KG1 (cell line): ENCODE measurements around the gene CCR5.

Source experiments
- DNase-seq: peaks from one replicate; lab custom pipeline; 2025; lab: John Stamatoyannopoulos, UW

CCR5 gene

DNA sequence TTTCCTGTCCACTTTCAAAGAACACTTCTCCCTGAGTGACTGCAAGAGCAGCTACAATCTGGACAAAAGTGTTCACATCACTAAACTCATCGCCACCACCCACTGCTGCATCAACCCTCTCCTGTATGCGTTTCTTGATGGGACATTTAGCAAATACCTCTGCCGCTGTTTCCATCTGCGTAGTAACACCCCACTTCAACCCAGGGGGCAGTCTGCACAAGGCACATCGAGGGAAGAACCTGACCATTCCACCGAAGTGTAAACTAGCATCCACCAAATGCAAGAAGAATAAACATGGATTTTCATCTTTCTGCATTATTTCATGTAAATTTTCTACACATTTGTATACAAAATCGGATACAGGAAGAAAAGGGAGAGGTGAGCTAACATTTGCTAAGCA is 38.1 kb downstream of the CCR5 start:
- no peak for DNase-seq

DNA sequence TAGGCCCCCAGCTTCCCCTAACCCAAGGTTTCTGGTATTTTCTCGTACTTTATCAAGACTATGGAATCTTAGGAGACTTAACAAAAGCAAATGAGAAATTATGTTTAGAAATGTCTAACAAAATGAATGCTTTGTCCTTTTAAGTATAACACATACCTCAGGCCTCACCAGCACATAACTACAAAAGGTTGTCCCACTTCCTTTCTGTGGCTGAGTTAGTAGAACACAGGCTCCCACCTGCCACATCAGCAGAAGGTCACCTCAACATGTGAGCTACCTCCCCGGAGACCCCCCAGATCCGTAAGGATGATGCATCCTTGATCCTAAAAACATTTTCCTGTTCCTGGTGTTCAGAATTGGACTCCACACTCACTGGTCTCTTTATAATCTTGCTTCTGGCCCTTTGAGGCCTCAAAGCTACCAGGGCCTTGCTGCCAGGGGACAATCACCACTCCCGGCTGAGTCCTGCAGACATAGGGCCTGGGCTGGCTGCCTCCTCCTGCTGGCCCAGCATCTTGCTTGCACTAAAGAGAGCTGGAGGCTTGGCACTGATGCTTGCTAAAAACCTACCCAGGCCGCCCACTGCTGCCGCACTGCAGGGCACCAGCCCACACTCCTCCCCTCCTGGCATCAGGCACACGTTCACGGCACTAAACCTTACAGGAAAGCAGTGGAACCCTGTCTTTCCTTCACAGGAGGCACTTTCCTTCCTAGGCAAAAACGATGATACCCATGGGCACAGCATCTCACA is 39.2 kb downstream of the CCR5 start:
- no peak for DNase-seq

DNA sequence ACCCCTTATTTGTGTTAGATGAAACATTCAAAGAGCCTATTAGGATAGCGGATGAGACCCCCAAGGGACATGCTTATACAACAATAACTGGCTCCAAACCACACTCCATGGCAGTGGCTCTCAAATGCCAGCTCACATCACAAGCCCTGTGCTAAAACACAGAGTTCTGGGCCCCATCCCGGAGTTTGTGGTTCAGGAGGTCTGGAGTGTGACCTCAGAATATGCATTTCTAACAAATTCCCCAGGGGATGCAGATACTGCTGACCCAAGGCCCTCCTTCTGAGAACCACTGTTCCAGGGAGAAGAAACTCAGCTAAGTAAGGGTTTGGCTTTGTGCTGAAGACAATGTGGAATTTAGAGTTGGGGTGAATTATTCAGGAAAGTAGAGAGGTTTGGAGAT is 39.9 kb downstream of the CCR5 start:
- no peak for DNase-seq

DNA sequence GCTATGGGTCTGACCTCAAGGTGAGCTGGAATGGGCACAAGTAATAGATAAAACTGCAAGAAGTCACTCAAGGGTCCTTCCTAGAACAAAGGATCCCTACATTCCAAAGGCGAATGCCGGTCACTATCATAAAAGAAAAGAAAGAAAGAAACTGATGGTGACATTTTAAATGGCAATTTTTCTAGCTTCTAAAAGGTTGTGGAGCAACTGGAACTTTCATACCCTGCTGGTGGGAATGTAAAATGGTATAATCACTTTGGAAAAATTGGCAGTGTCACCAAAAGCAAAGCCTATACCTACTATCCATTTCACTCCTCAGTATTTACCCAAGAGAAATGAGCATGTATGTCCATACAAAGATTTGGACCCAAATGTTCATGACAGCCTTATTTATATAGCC is 40.5 kb downstream of the CCR5 start:
- DNase-seq = no peak

DNA sequence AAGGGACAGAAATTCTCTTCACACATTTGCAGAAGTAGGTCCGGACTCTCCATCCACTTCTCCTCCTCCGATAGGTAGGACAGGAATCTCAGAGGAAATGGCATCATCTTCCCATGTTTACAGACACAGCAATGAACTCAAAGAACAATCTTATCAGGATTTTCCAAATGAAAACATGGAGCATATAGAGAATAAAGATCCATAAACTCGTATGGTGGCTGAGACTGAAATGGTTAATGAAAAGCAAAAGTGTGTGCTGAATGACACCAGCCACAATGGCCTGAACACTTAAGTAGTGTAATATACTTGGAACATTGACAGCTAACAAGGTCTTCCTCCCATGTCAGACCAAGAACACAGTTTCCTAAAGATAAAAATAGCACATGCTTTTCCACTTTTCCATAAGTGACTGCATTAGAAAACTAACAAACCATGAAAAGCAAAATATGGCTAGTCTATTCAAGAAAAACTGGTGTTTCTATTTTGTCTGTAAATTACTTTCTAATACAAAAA is 42.1 kb downstream of the CCR5 start:
- no peak for DNase-seq

DNA sequence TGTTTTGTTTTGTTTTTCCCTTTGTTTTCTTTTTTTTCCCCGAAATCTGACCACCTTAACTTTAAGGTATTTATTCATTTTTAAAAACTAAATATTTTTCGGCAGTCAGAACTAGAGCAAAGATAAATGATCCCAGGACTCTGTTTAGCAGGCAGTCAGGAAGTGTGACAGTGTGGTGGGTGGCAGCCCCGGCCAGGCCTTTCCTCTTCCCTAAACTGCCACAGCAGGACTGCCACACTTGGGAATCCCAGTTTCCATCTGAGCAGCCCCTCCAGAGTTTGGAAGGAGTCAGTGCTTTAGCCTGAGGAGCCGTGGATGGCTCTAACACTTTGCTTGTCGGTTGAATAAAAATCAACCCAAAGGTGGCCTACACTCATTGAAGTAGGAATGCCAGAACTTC is 43.2 kb downstream of the CCR5 start:
- no peak for DNase-seq

DNA sequence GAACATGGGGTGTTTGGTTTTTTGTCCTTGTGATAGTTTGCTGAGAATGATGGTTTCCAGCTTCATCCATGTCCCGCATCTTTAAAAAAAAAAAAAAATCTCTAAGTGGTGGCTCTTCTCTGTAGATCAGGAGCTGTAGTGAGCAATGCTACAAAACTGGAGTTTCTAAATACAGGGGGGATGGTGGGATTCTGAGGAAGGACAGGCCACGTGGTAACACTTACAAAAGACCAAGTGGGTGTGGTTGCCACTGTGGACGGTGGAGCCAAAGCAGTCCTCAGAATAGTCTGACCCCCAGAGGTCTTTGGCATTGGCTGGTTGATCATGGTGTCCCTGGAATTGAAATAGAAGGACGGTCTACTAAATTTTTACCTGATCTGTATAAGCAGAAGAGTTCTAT is 44.0 kb downstream of the CCR5 start:
- DNase-seq = no peak

DNA sequence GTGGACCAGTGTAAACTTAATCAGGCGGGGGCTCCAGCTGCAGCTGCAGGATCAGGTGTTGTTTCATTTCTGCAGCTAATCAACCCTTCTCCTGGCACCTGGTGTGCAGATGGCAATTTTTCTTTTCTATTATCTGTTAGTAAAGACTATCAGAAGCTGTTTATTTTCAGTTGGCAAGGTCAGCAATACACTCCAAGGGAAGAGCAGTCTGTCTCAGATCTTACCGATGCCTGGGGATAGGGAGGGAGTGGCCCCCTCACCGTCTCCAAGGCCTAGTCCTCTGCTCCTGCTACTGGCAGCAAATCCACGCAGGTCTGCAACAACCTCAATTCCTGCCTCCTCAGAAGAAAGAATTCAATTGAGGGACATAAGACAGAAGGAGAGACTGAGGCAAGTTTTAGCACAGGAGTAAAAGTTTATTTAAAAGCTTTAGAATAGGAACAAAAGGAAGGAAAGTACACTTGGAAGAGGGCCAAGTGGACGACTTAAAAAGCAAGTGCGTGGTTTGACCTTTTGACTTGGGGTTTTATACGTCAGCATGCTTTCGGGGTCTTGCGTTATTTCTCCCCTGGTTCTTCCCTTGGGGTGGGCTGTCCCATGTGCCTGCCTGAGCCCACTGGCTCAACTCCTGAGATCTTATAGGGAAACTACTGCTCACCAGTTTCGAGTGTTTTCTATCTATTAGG is 45.5 kb downstream of the CCR5 start:
- DNase-seq = no peak

DNA sequence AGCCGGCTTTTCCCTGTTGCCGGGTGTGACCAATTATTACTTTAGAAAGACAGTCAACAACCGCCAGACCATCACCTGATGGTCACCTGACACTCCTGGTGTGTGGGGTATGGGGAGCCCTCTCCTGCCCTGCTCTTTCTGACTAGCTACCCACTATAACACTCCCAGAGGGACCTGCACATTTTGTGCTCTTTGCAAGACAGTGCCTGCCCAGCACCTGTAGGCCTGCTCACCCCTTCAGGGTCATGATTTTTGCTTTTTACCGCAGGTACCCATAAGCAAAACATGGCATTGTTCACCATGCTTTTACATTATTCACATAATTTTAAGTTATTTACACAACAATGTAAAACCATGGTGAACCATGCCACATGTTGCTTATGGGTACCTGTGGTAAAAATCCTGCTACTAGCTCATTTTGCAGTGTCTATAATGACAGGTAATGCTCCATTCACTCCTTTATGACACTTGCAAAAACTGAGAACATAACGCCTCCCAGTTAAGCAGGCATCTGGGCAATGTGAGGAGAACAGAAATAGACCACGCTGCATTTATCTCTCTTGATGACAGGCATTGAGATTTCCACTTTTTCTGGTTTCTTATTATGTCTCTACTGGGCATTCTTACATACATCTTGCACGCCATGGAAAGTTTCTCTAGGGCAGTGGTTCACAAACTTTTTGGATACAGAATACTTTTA is 46.2 kb downstream of the CCR5 start:
- no peak for DNase-seq

DNA sequence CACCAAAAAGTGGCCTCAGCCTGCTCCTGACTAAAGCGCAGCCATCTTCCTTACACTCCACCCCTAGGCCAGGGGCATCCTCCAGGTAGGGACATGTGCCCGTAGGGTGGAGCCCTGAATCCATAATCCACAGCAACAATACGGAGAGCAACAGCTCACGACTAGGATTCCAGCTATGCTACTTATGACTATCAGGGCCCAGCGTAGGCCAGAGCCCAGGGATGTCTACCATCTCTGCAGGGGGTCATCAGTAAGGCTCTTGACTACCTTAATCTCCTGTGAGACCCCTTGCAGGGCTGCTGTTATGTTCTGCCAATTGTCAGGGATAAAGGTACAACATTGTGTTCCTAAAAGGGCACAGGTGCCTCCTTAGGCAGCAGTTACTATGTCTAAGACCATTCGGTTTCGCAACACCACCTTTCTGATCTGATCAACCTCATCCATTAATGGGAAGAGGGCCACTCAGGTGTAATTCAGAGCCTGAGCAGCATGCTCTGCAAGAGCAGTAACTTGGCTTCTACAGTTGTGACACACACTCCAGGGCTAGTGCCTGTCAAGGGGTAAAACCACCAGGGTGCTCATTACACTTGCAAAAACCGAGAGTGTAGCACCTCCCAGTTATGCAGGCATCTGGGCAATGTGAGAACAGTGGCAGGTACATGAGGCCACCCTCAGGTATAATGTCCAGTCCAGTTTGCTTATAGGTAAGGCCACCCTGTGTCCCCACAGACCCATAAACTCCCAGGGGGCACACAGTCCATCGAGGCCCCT is 47.3 kb downstream of the CCR5 start:
- DNase-seq = no peak

DNA sequence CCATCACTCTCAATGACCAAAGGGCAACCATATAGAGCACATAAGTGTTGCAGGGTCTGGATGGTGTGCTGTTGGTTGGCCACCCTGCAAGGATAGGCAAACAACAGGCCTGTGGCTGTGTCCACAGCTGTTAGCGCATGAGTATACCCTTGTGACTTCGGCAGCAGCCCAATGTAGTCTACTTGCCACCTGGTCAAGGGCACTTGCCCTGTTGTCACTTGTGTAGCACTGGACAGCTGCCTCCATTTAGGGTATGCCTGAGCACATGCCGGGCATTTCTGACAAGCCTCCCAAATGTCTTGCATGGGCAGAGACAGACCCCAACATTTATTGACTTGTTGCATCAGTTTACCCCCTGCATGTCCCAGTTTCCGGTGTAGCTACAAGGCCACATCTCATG is 49.1 kb downstream of the CCR5 start:
- DNase-seq = no peak

DNA sequence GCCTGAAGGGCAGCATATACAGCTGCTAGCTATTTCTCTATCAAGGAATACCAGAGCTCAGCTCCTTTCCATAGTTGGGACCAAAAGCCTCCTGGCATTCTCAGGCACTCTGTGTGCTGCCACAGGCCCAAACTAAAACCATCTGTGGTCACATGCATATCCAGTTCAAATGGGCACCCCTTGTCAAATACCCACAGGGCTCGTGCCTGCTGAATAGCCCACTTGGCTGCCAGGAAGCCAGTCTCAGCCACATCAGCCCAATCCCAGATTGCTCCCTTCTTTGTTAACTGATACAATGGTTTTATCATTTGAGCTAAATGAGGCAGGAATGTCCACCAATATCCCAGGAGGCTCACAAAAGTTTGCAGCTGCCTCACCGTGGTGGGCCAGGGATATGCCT is 50.2 kb downstream of the CCR5 start:
- DNase-seq = no peak

DNA sequence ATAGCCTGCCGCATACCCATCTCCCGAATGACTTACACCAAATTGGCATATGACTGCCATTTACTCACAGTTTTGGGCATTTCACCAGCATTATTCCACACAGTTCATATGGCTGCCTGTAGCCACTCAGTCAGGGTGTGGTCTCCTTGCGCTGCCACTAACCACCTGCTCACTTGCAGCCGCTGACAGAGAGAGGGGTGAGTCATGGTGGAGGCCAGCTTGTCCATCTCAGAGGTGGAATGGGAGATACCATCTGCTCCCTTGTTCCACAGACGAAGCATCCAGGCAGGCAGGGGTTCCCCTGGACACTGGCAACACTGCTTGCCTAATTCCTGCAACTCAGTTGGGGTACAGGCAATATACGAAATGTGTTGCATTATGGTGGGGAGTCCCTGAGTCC is 51.9 kb downstream of the CCR5 start:
- no peak for DNase-seq

DNA sequence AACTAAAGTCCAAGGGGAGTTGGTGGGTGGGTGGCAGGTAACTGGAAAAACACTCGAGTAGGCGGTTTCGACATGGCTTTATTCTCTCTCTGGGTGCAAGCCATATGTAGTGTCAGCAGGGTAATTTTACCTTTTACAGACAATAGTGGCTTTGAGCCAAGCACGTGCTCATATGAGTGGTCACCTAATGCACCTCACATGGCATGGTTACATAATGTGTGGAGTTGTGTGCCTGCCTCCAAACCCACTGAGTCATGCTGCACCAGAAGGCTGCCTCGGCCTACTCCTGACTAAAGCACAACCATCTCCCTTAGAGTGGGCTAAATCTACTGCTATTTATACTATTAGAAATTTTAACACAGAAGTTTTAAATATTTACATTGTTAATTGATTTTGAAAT is 52.8 kb downstream of the CCR5 start:
- no peak for DNase-seq
